K562 (cell line): ENCODE results near the gene HLCS.

Source experiments
- FOSL1 ChIP-seq: fragments of 200-800 bp; sonication (Bioruptor generic); conservative IDR thresholded peaks from 2 replicates; pipeline ENCODE4 v1.6.1; 2016; ENCODE audit warnings: missing genetic modification characterization, missing compliant biosample characterization
- NRF1 ChIP-seq, 2 experiments: fragments of 450-650 bp; IDR thresholded peaks in 1 of 2; conservative IDR thresholded peaks in 1 of 2; 2 replicates each; pipeline ENCODE4 v1.6.1; 2014; ENCODE audit warnings: mild to moderate bottlenecking in 2 of 2
- PHF8 ChIP-seq: fragments of 200-600 bp; sonication (generic); IDR thresholded peaks from 2 replicates; pipeline ENCODE4 v1.6.1; 2012; ENCODE audit warnings: mixed run types, mild to moderate bottlenecking, inconsistent platforms, low read length, moderate library complexity, borderline replicate concordance
- POLR2A ChIP-seq: fragments of 450-650 bp; conservative IDR thresholded peaks from 2 replicates; pipeline ENCODE4 v1.6.1; 2016
- POLR2AphosphoS5 ChIP-seq: IDR thresholded peaks from 2 replicates; pipeline ENCODE4 v1.6.1; 2011; ENCODE audit warnings: mild to moderate bottlenecking, low read depth, low read length, moderate library complexity; ENCODE audit not compliant: control insufficient read depth, insufficient read depth
- RERE ChIP-seq: sonication (generic); formaldehyde crosslinking; IDR thresholded peaks from 2 replicates; pipeline ENCODE4 v1.8.0; 2023; ENCODE audit warnings: missing genetic modification reagents, mild to moderate bottlenecking, borderline replicate concordance
- RNF2 ChIP-seq: sonication (generic); IDR thresholded peaks from 2 replicates; pipeline ENCODE4 v1.6.1; 2016

- no peak for TF ChIP-seq RNF2
- TF ChIP-seq NRF1 (conservative IDR thresholded peaks at IDR 0.05 in 1 of 2, IDR thresholded peaks at IDR 0.05 in 1 of 2): no peak
- no peak for TF ChIP-seq POLR2AphosphoS5
- no peak for TF ChIP-seq PHF8
- no peak for TF ChIP-seq POLR2A
- no peak for TF ChIP-seq RERE (CRISPR knock-in tag)
- TF ChIP-seq FOSL1 (tag): no peak
Measured at GRCh38 chr21:36821032-36821299, 145.5 kb downstream of the HLCS start.
